Right lobe of liver (tissue), 4 donors: ENCODE measurements around the gene GLP1R.

Source experiments
- CTCF ChIP-seq, 4 donors: fragments of 200-600 bp in 3 of 4; fragments of 450-650 bp in 1 of 4; IDR thresholded peaks; one replicate each; pipeline versions ENCODE4 v1.5.1 to v1.8.0; 2016 to 2022; ENCODE audit warnings: antibody characterized with exemption in 4 of 4, mild to moderate bottlenecking in 2 of 4
- POLR2A ChIP-seq: fragments of 450-650 bp; IDR thresholded peaks from one replicate; pipeline ENCODE4 v1.6.1; 2017; ENCODE audit warnings: antibody characterized with exemption, mild to moderate bottlenecking
- donor health status: DM: no; HTN: no; CAD: no.
- donor health status: DM: no; HTN: no; CAD: no.
- donor health status: DM: no; HTN: yes; CAD: no.

GRCh38 chr6:39058471-39059147 lies 10.0 kb downstream of the GLP1R start:
- TF ChIP-seq CTCF (IDR thresholded peaks at IDR 0.05) (no peak), POLR2A (no peak)
